GM12865 (cell line): ENCODE measurements around the gene CNTNAP2.
"Not testable (repeated sequence)": the region's sequence is repeated elsewhere in the genome, so short reads cannot be mapped to it uniquely, and the experiment has no call there.

ENCODE experiments used
- DNase-seq: peaks from one replicate; pipeline ENCODE4 v3.0.0; 2010; ENCODE audit warnings: low read depth
- H3K4me3 ChIP-seq: 2 replicates; pipeline ENCODE4 v1.5.1; 2011; ENCODE audit warnings: mild to moderate bottlenecking, low read depth, low read length, control low read depth
- TF ChIP-seq, protein P1 (sequence below): IDR thresholded peaks from 2 replicates; pipeline ENCODE4 v1.5.1; 2011; ENCODE audit warnings: low read length, control low read depth, low read depth, inconsistent platforms; ENCODE audit not compliant: insufficient read depth; ENCODE audit errors: missing control alignments

CNTNAP2 gene

DNA sequence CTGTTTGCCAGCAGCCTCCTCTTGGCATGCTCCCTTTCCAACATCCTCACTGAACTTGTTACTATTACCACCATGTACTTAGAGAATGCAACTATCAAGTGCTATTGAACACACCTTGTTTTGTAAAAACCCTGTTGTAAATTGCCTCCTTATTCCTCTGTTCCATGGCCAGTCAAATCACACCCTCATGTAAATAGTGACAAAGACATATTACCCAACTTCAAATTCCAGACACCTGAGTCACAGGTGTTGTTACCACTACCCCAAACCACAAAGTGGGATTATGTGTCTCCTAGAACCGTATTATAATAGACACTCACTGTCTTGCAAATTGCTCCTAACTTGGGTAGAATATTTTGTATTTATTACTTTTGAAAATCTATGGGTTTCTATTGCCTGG lies 2210.8 kb downstream of the CNTNAP2 start:
- DNase-seq: no peak
- TF ChIP-seq, protein P1, sequence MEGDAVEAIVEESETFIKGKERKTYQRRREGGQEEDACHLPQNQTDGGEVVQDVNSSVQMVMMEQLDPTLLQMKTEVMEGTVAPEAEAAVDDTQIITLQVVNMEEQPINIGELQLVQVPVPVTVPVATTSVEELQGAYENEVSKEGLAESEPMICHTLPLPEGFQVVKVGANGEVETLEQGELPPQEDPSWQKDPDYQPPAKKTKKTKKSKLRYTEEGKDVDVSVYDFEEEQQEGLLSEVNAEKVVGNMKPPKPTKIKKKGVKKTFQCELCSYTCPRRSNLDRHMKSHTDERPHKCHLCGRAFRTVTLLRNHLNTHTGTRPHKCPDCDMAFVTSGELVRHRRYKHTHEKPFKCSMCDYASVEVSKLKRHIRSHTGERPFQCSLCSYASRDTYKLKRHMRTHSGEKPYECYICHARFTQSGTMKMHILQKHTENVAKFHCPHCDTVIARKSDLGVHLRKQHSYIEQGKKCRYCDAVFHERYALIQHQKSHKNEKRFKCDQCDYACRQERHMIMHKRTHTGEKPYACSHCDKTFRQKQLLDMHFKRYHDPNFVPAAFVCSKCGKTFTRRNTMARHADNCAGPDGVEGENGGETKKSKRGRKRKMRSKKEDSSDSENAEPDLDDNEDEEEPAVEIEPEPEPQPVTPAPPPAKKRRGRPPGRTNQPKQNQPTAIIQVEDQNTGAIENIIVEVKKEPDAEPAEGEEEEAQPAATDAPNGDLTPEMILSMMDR: no peak
- H3K4me3 ChIP-seq: no peak overlapping the region

DNA sequence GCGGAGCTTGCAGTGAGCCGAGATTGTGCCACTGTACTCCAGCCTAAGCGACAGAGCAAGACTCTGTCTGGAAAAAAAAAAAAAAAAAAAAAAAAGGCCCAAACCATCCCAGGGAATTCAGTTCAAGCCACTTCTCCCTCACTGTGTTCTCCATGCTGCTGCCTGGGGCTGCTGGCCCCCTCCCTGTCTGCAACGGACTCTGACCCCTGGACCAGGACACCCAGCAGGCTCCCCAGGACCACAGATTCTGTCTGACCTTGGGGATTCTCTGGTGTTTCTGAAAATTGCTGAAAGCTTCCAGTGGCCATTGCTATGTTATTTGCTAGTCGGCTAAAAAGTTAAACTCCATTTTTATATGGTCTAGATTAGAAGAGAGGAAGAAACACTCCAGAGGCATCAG lies 2212.3 kb downstream of the CNTNAP2 start:
- H3K4me3 ChIP-seq: no peak overlapping the region
- DNase-seq: no peak
- TF ChIP-seq, protein P1: no peak

DNA sequence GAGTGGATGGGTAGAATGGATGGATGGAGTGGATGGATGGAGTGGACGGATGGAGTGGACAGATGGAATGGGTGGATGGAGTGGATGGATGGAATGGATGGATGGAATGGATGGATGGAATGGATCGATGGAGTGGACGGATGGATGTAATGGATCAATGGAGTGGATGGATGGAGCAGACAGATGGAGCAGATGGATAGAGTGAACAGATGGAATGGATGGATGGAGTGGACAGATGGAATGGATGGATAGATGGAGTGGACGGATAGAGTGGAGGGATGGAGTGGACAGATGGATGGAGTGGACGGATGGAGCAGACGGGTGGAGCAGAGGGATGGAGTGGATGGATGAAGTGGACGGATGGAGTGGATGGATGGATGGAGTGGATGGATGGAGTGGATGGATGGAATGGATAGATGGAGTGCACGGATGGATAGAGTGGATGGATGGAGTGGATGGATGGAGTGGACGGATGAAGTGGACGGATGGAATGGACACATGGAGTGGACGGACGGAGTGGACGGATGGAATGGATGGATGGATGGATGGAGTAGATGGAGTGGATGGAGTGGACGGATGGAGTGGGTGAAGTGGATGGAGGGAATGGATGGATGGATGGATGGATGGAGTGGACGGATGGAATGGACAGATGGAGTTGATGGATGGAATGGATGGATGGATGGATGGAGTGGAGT lies 2213.7 kb downstream of the CNTNAP2 start:
- no peak overlapping the region for H3K4me3 ChIP-seq
- DNase-seq: no peak
- TF ChIP-seq, protein P1: no peak

DNA sequence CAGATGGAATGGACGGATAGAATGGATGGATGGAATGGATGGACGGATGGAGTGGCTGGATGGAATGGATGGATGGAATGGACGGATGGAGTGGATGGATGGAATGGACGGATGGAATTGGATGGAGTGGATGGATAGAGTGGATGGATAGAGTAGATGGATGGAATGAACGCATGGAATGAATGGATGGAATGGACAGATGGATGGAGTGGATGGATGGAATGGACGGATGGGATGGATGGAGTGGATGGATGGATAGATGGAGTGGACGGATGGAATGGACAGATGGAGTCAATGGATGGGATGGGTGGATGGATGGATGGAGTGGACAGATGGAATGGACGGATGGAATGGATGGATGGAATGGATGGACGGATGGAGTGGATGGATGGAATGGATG lies 2214.2 kb downstream of the CNTNAP2 start:
- TF ChIP-seq, protein P1: no peak
- H3K4me3 ChIP-seq: no peak overlapping the region
- no peak for DNase-seq

DNA sequence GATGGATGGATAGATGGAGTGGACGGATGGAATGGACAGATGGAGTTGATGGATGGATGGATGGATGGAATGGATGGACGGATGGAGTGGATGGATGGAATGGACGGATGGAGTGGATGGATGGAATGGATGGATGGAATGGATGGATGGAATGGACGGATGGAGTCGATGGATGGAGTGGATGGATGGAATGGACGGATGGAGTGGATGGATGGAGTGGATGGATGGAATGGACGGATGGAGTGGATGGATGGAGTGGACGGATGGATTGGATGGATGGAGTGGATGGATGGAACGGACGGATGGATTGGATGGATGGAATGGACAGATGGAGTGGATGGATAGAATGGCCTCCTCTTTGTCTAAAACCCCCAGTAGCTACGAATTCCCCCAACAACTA lies 2214.9 kb downstream of the CNTNAP2 start:
- not testable (repeated sequence) for DNase-seq, H3K4me3 ChIP-seq

DNA sequence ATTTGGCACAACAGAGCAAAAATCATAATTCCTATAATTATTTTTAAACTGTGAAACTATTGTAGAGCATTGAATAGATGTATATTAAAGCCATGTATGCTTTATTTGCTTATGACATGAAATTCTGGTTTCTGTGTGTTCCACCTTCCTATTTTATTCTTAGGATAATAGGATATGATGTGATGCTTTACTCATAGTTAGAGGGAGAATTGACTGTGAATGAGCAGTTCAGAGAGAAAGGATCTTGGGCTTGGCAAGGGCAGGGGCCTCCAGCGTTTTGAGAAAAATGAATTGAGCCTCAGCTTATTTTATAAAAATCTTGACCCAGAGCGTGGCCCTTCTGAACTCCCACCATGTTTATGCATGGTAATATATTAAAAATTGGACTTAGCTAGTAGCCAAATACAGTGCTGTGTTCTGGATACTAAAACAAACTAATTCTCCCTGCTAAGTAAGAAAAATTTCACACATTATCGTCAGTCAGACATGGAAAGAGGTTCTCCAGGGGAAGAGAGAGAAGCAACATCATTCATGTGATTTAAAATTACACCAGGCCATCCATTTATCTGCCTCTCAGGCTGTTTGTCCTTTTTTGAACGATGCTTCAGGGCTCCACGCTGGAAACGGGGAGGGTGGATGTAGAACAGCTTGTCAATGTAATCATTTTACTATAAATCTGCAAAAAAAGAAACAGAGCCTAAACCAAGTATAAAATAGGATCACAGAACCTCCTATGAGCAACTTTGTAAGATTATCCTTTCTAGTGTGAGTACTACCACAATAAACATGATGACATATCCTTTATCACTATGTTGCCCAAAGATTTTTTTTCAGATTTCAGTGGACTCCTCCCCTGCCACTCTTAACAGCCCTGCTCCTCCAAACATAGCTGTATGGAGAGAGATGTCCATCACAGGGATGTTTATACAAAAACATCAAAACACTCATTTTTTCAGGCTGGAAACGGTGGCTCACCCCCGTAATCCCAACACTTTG lies 2215.9 kb downstream of the CNTNAP2 start:
- no peak overlapping the region for H3K4me3 ChIP-seq
- TF ChIP-seq, protein P1: no peak
- DNase-seq: no peak

DNA sequence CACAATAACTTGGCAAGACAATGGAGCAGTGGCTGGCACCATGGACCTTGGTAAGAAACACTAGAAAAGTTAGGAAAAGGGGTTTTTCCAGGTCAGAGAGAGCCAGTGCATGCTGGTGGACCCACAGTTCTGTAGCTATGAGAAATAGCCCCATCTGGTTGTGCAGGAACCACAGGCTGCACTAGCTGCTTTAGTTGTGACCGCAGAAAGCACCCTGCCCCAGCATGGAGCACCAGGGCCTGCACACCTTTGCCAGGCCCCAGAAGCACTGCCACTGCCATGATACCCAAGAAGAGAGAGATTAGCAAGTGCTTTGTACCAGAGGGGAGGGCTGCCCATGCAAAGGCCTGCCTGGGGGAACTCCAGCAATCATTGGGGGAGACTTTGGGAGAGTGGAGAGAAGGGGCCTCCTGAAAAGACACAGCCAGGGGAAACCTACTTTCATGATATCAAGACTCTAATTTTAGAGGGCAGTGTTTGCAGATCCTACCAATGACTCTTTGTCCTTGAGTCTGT lies 2217.9 kb downstream of the CNTNAP2 start:
- no peak overlapping the region for H3K4me3 ChIP-seq
- TF ChIP-seq, protein P1: no peak
- DNase-seq: no peak
